Measurements from ENCODE around the gene SLC25A22.
A peak's percentile ranks its signal among the peaks of the same experiment; 100 is the strongest.

The SLC25A22 gene

GRCh38 chr11:843818-844692, 46.0 kb upstream of the SLC25A22 start:
- H3K79me2 ChIP-seq (ENCODE audit: insufficient read depth, low read length): peaks cover 31% of the 10 kb centered on the region
- peaks cover 8% of the 10 kb centered on the region; the same call in 1 of the 2 replicates for H3K36me3 ChIP-seq (ENCODE audit: insufficient read depth, low read length)
- peak overlapping the region; percentile 79 for H3K4me2 ChIP-seq (ENCODE audit: low read depth, low read length, poor library complexity, severe bottlenecking)
- peak overlapping the region; percentile 88 for H3K9ac ChIP-seq (ENCODE audit: low read depth, low read length, poor library complexity, severe bottlenecking)
- H3K4me1 ChIP-seq (ENCODE audit: insufficient read depth, low read length, poor library complexity, severe bottlenecking): peaks cover 49% of the 10 kb centered on the region
- peaks cover 24% of the 10 kb centered on the region for H4K20me1 ChIP-seq (ENCODE audit: insufficient read depth, low read length, poor library complexity, severe bottlenecking)
- H3K4me3 ChIP-seq (ENCODE audit: low read length, poor library complexity, severe bottlenecking): peak overlapping the region; percentile 97
- TF ChIP-seq CTCF (conservative IDR thresholded peaks at IDR 0.05; ENCODE audit: low read length): peak; percentile 32; the same call in 1 of the 2 replicates
- TF ChIP-seq EZH2phosphoT487 (IDR thresholded peaks at IDR 0.05; ENCODE audit: borderline replicate concordance): no peak
- H2AFZ ChIP-seq (ENCODE audit: low read length): no peak overlapping the region
- H3K9me3 ChIP-seq (ENCODE audit: insufficient read depth, low read depth, low read length): no peaks in the 10 kb centered on the region
- H3F3A ChIP-seq (ENCODE audit: low read depth): no peaks in the 10 kb centered on the region
- H3K27me3 ChIP-seq (ENCODE audit: insufficient read depth, low read length, poor library complexity, severe bottlenecking): no peaks in the 10 kb centered on the region
- H3K9me2 ChIP-seq (replicated peaks; ENCODE audit: low read depth, low read length): no peaks in the 10 kb centered on the region

- Histone ChIP-seq H3K9ac (ENCODE audit: low read depth, low read length, poor library complexity, severe bottlenecking) (peak overlapping the region; percentile 88), H2AFZ (ENCODE audit: low read length) (peak overlapping the region; percentile 99)
Observed at GRCh38 chr11:843086-843734, 45.1 kb upstream of the SLC25A22 start.

More at GRCh38 chr11:843086-843734, 45.1 kb upstream of the SLC25A22 start:
- Histone ChIP-seq H3K27me3 (ENCODE audit: insufficient read depth, low read length, poor library complexity, severe bottlenecking) (no peaks in the 10 kb centered on the region), H3K9me3 (ENCODE audit: insufficient read depth, low read depth, low read length) (no peaks in the 10 kb centered on the region), H3K4me1 (ENCODE audit: insufficient read depth, low read length, poor library complexity, severe bottlenecking) (peaks cover 49% of the 10 kb centered on the region), H3F3A (ENCODE audit: low read depth) (no peaks in the 10 kb centered on the region), H3K4me3 (ENCODE audit: low read length, poor library complexity, severe bottlenecking) (peak overlapping the region; percentile 97), H4K20me1 (ENCODE audit: insufficient read depth, low read length, poor library complexity, severe bottlenecking) (peaks cover 28% of the 10 kb centered on the region), H3K4me2 (ENCODE audit: low read depth, low read length, poor library complexity, severe bottlenecking) (peak overlapping the region; percentile 79), H3K36me3 (ENCODE audit: insufficient read depth, low read length) (peaks cover 13% of the 10 kb centered on the region; the same call in 1 of the 2 replicates), H3K9me2 (replicated peaks; ENCODE audit: low read depth, low read length) (no peaks in the 10 kb centered on the region), H3K79me2 (ENCODE audit: insufficient read depth, low read length) (peaks cover 31% of the 10 kb centered on the region)
- TF ChIP-seq CTCF (conservative IDR thresholded peaks at IDR 0.05; ENCODE audit: low read length) (no peak; the same call in 1 of the 2 replicates), EZH2phosphoT487 (IDR thresholded peaks at IDR 0.05; ENCODE audit: borderline replicate concordance) (no peak)

All from Loucy (cell line).